Mammary epithelial cell (primary cell): Measurements from ENCODE around the gene TULP1.

Experiments
- CTCF ChIP-seq, 2 donors: IDR thresholded peaks in 1 of 2; conservative IDR thresholded peaks in 1 of 2; 2 replicates each; pipeline ENCODE4 v1.5.1; 2011 to 2012; ENCODE audit warnings: inconsistent platforms in 2 of 2, low read length in 2 of 2, mild to moderate bottlenecking in 2 of 2, control low read depth in 1 of 2, low read depth in 1 of 2; ENCODE audit not compliant: insufficient read depth in 1 of 2; ENCODE audit errors: extremely low read depth in 1 of 2
- EZH2 ChIP-seq: IDR thresholded peaks from 2 replicates; pipeline ENCODE4 v1.6.1; 2012; ENCODE audit warnings: low read length, inconsistent platforms, borderline replicate concordance

- no peak for TF ChIP-seq CTCF (conservative IDR thresholded peaks at IDR 0.05 in 1 of 2, IDR thresholded peaks at IDR 0.05 in 1 of 2; ENCODE audit: extremely low read depth in 1 of 2, insufficient read depth in 1 of 2, low read depth in 1 of 2, low read length in 2 of 2)
- TF ChIP-seq EZH2, result no peak
Measured at GRCh38 chr6:35473075-35473849, 39.4 kb downstream of the TULP1 start.
